ENCODE data around the gene SZT2. TPM values are rescaled to one million over a fixed set of nuclear protein-coding genes. Genes with fewer than 3 reads are reported as not detected.
A peak's percentile ranks its signal among the peaks of the same experiment; 100 is the strongest.

SZT2 gene
- total RNA-seq, 1 experiment from 2014 or later: 29.0 TPM

- POLR2A ChIA-PET: interaction anchor here (0.6 to 2.8 kb wide), 5 partner anchors 8 to 135 kb away, joined by 3 to 19 read pairs (median 11); partner anchors contain the start of genes C1orf210 and CDC20
Observed at GRCh38 chr1:43366601-43367025, 23.1 kb upstream of the SZT2 start.

GRCh38 chr1:43367026-43367903 is 22.4 kb upstream of the SZT2 start:
- H3K36me3 ChIP-seq (ENCODE audit: control insufficient read depth, insufficient read depth, low read length): peaks cover 4% of the 10 kb centered on the region
- H3K9me3 Mint-ChIP-seq (ENCODE audit: unreplicated experiment): no peaks in the 10 kb centered on the region
- intact Hi-C loops (cut with micrococcal nuclease; ENCODE audit: unreplicated experiment): no loop called here
- ChIA-PET CTCF (interaction anchor here (0.6 to 3.1 kb wide), 8 partner anchors 9 to 1501 kb away, joined by 3 to 36 read pairs (median 4); partner anchors contain the start of genes C1orf210 and CDC20), POLR2A (interaction anchor here (0.6 to 2.8 kb wide), 10 partner anchors 9 to 161 kb away, joined by 4 to 19 read pairs (median 9); partner anchors contain the start of genes C1orf210, CDC20 and MED8)
- H3K4me3 Mint-ChIP-seq (ENCODE audit: unreplicated experiment): peak overlapping the region; percentile 79
- H3K4me3 ChIP-seq (ENCODE audit: low read depth, low read length): peak overlapping the region; percentile 76
- no peaks in the 10 kb centered on the region for H3K9me3 ChIP-seq
- peaks cover 31% of the 10 kb centered on the region for H3K4me1 ChIP-seq
- H3K27ac Mint-ChIP-seq (ENCODE audit: unreplicated experiment): peak overlapping the region; percentile 81
- H3K27me3 ChIP-seq (replicated peaks; ENCODE audit: control insufficient read depth, insufficient read depth, low read length): no peaks in the 10 kb centered on the region
- TSS peak; percentile 39 for BruUV-seq (replicated peaks)
- no peak for DNase-seq
- TF ChIP-seq CTCF (IDR thresholded peaks at IDR 0.05; ENCODE audit: insufficient read depth in 1 of 2, low read depth in 1 of 2, low read length in 1 of 2, severe bottlenecking in 1 of 2, unreplicated experiment in 1 of 2): no peak
- H3K4me1 Mint-ChIP-seq (ENCODE audit: low read depth, unreplicated experiment): peaks cover 25% of the 10 kb centered on the region
- H3K27me3 Mint-ChIP-seq (ENCODE audit: insufficient read depth, unreplicated experiment): no peaks in the 10 kb centered on the region
- H3K36me3 Mint-ChIP-seq (ENCODE audit: insufficient read depth, unreplicated experiment): peaks cover 38% of the 10 kb centered on the region

More at GRCh38 chr1:43366601-43367025, 23.1 kb upstream of the SZT2 start:
- Mint-ChIP-seq H3K4me1 (ENCODE audit: low read depth, unreplicated experiment) (peaks cover 29% of the 10 kb centered on the region), H3K9me3 (ENCODE audit: unreplicated experiment) (no peaks in the 10 kb centered on the region), H3K27ac (ENCODE audit: unreplicated experiment) (peak overlapping the region; percentile 91), H3K4me3 (ENCODE audit: unreplicated experiment) (peak overlapping the region; percentile 79), H3K36me3 (ENCODE audit: insufficient read depth, unreplicated experiment) (peaks cover 45% of the 10 kb centered on the region), H3K27me3 (ENCODE audit: insufficient read depth, unreplicated experiment) (no peaks in the 10 kb centered on the region)
- H3K4me1 ChIP-seq: peaks cover 36% of the 10 kb centered on the region
- TF ChIP-seq CTCF (IDR thresholded peaks at IDR 0.05; ENCODE audit: insufficient read depth in 1 of 2, low read depth in 1 of 2, low read length in 1 of 2, severe bottlenecking in 1 of 2, unreplicated experiment in 1 of 2): no peak
- no peaks in the 10 kb centered on the region for H3K27me3 ChIP-seq (replicated peaks; ENCODE audit: control insufficient read depth, insufficient read depth, low read length)
- no TSS peak for BruUV-seq (replicated peaks)
- intact Hi-C loops (cut with micrococcal nuclease; ENCODE audit: unreplicated experiment): loop anchor here (1.0 kb wide), 1 partner anchor 8 kb away; the partner anchor contains the start of gene CDC20
- CTCF ChIA-PET: interaction anchor here (3.1 kb wide), 1 partner anchor 8 kb away, joined by 36 read pairs; the partner anchor contains the start of gene CDC20
- peaks cover 4% of the 10 kb centered on the region for H3K36me3 ChIP-seq (ENCODE audit: control insufficient read depth, insufficient read depth, low read length)
- H3K9me3 ChIP-seq: no peaks in the 10 kb centered on the region
- DNase-seq: peak; percentile 44 to 58
- peak overlapping the region; percentile 76 for H3K4me3 ChIP-seq (ENCODE audit: low read depth, low read length)

Data from Caco-2 (cell line).